ENCODE results near the gene DPY19L1.
A peak's percentile ranks its signal among the peaks of the same experiment; 100 is the strongest.

DPY19L1 gene

GRCh38 chr7:35040906-35041305 lies 3.6 kb upstream of the DPY19L1 start:
- no peak for TF ChIP-seq FOXA1 (IDR thresholded peaks at IDR 0.05)
- TF ChIP-seq ARNT (IDR thresholded peaks at IDR 0.05), result no peak
- no peak for TF ChIP-seq FOXM1 (IDR thresholded peaks at IDR 0.05; ENCODE audit: borderline replicate concordance)
- TF ChIP-seq BHLHE40 (IDR thresholded peaks at IDR 0.05; ENCODE audit: borderline replicate concordance), result no peak
- no peak for TF ChIP-seq LEF1 (IDR thresholded peaks at IDR 0.05; ENCODE audit: borderline replicate concordance)
- no peak for TF ChIP-seq HDGF (IDR thresholded peaks at IDR 0.05; ENCODE audit: borderline replicate concordance)
- no peak for TF ChIP-seq SP1 (IDR thresholded peaks at IDR 0.05)
- no peak for TF ChIP-seq SUZ12 (IDR thresholded peaks at IDR 0.05)
- TF ChIP-seq ELF4 (IDR thresholded peaks at IDR 0.05), result no peak
- TF ChIP-seq CTBP1 (IDR thresholded peaks at IDR 0.05; ENCODE audit: borderline replicate concordance), result no peak
- no peak for TF ChIP-seq L3MBTL2 (conservative IDR thresholded peaks at IDR 0.05)
- no peak for TF ChIP-seq TARDBP (IDR thresholded peaks at IDR 0.05)
- no peak for TF ChIP-seq FOXK2 (IDR thresholded peaks at IDR 0.05)
- TF ChIP-seq NFRKB (IDR thresholded peaks at IDR 0.05), result no peak
- TF ChIP-seq ZNF384 (IDR thresholded peaks at IDR 0.05), result no peak
- TF ChIP-seq, protein P1, sequence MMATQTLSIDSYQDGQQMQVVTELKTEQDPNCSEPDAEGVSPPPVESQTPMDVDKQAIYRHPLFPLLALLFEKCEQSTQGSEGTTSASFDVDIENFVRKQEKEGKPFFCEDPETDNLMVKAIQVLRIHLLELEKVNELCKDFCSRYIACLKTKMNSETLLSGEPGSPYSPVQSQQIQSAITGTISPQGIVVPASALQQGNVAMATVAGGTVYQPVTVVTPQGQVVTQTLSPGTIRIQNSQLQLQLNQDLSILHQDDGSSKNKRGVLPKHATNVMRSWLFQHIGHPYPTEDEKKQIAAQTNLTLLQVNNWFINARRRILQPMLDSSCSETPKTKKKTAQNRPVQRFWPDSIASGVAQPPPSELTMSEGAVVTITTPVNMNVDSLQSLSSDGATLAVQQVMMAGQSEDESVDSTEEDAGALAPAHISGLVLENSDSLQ (IDR thresholded peaks at IDR 0.05), result no peak
- POLR2A ChIA-PET, result no interaction called here
- DNase-seq (ENCODE audit: extremely low spot score), result no peak
- CTCF ChIA-PET, result no interaction called here

DNA sequence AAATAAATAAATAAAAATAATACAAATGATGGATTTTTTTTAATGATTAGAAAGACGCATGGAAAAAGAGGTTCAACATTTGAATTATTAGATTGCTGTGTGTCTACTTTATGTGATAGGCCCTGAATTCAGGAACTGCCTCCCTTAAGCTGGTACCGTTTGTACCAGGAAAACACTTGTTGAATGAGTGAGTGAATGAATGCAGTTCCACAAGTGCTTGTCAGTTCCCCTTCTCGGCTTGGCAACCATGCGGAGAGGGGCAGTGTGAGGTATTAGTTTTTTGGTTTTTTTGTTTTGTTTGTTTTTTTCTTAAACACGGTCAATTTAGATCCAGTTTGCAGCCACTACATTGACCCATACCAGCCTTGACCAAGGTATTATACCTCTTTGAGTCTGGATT lies 2.1 kb upstream of the DPY19L1 start:
- CTCF ChIA-PET, result no interaction called here
- DNase-seq (ENCODE audit: extremely low spot score), result no peak
- TF ChIP-seq BHLHE40 (IDR thresholded peaks at IDR 0.05; ENCODE audit: borderline replicate concordance) (no peak), SP1 (IDR thresholded peaks at IDR 0.05) (no peak), L3MBTL2 (conservative IDR thresholded peaks at IDR 0.05) (no peak), SUZ12 (IDR thresholded peaks at IDR 0.05) (no peak), FOXA1 (IDR thresholded peaks at IDR 0.05) (no peak), ARNT (IDR thresholded peaks at IDR 0.05) (no peak), ELF4 (IDR thresholded peaks at IDR 0.05) (no peak), TARDBP (IDR thresholded peaks at IDR 0.05) (no peak), NFRKB (IDR thresholded peaks at IDR 0.05) (no peak), LEF1 (IDR thresholded peaks at IDR 0.05; ENCODE audit: borderline replicate concordance) (no peak), FOXK2 (IDR thresholded peaks at IDR 0.05) (no peak), CTBP1 (IDR thresholded peaks at IDR 0.05; ENCODE audit: borderline replicate concordance) (no peak)
- TF ChIP-seq, protein P1 (IDR thresholded peaks at IDR 0.05), result no peak
- POLR2A ChIA-PET, result no interaction called here

- POLR2A ChIA-PET, result no interaction called here
- CTCF ChIA-PET, result interaction anchor here (0.6 kb wide), 1 partner anchor 724 kb away, joined by 3 read pairs; no protein-coding TSS in a partner anchor
- TF ChIP-seq L3MBTL2 (conservative IDR thresholded peaks at IDR 0.05) (no peak), ELF4 (IDR thresholded peaks at IDR 0.05) (no peak), TARDBP (IDR thresholded peaks at IDR 0.05) (no peak), SUZ12 (IDR thresholded peaks at IDR 0.05) (no peak), HDGF (IDR thresholded peaks at IDR 0.05; ENCODE audit: borderline replicate concordance) (no peak), CTBP1 (IDR thresholded peaks at IDR 0.05; ENCODE audit: borderline replicate concordance) (no peak), FOXK2 (IDR thresholded peaks at IDR 0.05) (no peak), BHLHE40 (IDR thresholded peaks at IDR 0.05; ENCODE audit: borderline replicate concordance) (no peak), LEF1 (IDR thresholded peaks at IDR 0.05; ENCODE audit: borderline replicate concordance) (no peak), ARNT (IDR thresholded peaks at IDR 0.05) (no peak)
- DNase-seq (ENCODE audit: extremely low spot score), result no peak
Observed at GRCh38 chr7:35038354-35038753, 1.1 kb upstream of the DPY19L1 start.

DNA sequence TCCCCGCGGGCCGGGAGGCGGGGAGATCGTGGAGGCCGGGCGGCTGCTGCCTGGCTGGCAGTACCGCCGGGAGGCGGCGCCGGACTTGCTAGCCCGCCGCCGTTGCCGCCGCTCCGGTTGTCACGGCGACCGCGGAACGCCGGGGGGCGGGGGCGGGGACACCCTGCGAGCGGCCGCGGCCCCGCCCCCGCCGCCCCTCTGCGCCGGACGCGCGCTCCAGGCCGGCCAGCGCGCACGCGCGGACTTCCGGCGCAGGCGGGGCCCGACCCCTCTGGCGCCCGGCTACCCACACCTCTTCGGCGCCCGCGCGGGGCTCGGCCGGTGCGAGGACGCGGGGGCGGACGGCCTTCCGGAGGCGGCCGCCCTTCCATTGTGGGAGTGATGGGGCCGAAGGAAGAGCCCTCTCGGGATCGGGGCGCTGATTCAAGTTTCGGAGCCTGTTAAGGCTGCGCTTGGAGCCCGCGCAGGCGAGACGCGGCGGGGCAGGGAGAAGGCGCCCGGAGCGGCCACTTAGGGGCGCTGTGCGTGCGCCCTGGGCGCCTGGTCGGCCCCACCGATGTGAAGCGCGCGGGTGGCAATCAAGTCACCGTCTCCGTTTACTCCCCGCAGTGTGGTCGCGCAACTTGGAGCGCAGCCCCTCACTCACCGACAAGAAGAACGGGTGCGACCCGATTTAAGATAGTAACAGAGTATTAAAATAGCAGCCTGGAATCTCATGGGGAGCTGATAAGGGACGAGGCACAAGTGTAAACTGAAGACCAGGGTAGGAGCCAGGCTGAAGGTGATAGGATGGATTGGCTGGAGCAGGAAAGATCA lies 449 bp upstream of the DPY19L1 start:
- peak; percentile 89 for DNase-seq (ENCODE audit: extremely low spot score)
- TF ChIP-seq BHLHE40 (IDR thresholded peaks at IDR 0.05; ENCODE audit: borderline replicate concordance), result no peak
- peak; percentile 52 for TF ChIP-seq L3MBTL2 (conservative IDR thresholded peaks at IDR 0.05)
- ChIA-PET CTCF (interaction anchor here (0.6 kb wide), 1 partner anchor 723 kb away, joined by 3 read pairs; no protein-coding TSS in a partner anchor), POLR2A (interaction anchor here (1.0 kb wide), 1 partner anchor 580 kb away, joined by 3 read pairs; no protein-coding TSS in a partner anchor)

DNA sequence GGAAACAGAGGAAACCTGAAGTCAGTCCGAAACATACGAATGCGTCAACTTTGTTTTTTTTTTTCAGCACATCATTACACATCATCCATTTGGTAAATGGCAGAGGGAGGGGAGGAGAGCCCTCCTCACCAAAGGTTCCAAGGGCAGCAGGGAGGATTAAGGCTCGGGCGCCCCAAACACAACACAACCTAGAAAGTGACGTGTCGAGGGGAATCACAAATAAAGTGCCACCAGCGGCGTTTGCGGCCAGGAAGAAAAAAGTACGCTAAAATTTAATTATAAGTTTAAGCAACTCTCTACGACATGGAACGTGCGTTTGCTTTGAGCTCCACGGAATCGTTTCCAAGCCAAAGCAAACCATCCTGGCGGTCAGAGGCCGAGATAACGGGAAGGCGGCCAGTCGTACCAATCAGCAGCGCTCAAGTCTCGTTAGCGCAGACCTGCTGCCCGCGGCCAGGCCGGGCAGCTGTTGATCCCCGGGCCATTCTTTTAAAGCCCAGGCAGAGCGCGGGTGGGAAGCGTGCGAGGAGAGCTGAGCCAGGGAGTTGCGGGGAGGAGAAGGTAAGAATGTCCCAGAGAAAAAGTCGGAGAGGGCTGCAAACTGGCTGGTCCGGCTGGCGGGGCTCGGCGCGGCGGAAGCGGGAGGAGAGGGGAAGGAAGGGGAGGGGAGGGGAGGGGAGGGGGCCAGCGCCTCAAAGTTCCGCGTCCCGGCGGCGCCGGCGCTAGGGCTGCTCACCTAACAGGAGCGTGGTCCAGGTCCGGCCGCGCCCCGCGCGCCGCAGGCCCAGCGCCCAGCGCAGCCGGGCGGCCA lies 719 bp downstream of the DPY19L1 start:
- ChIA-PET POLR2A (interaction anchor here (1.0 to 1.3 kb wide), 2 partner anchors 10 to 581 kb away, joined by 3 to 4 read pairs; no protein-coding TSS in a partner anchor), CTCF (interaction anchor here (0.5 kb wide), 1 partner anchor 320 kb away, joined by 3 read pairs; no protein-coding TSS in a partner anchor)
- DNase-seq (ENCODE audit: extremely low spot score), result peak; percentile 34
- no peak for TF ChIP-seq LEF1 (IDR thresholded peaks at IDR 0.05; ENCODE audit: borderline replicate concordance)
- TF ChIP-seq NFRKB (IDR thresholded peaks at IDR 0.05), result no peak
- no peak for TF ChIP-seq HDGF (IDR thresholded peaks at IDR 0.05; ENCODE audit: borderline replicate concordance)
- TF ChIP-seq FOXM1 (IDR thresholded peaks at IDR 0.05; ENCODE audit: borderline replicate concordance), result no peak
- no peak for TF ChIP-seq TARDBP (IDR thresholded peaks at IDR 0.05)
- no peak for TF ChIP-seq ELF4 (IDR thresholded peaks at IDR 0.05)
- no peak for TF ChIP-seq ZNF384 (IDR thresholded peaks at IDR 0.05)

DNA sequence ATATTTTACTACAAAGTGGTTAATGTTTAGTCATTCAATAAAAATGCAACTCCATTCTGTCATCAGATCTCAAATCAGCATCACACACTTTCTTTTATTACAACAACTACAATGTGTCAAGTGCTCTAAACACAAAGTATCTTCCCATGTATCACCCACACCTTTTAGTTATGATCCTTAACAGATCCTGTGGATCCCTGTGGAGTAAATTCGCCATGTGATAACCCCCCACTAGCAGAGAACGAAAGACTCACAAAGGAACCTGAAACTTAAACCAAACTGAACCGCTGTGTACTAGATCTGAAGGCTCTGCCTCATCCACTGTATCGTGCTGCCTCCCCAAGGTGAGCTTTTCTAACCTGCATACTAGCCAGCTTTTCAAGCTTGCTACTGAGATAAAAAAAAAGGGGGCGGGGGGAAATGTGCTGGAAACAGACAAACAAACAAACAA lies 1.7 kb downstream of the DPY19L1 start:
- POLR2A ChIA-PET, result no interaction called here
- CTCF ChIA-PET, result no interaction called here
- 0 out of 2 replicates have a peak, but pooled peaks have one; percentile 27 for TF ChIP-seq CTBP1 (IDR thresholded peaks at IDR 0.05; ENCODE audit: borderline replicate concordance)
- no peak for TF ChIP-seq FOXM1 (IDR thresholded peaks at IDR 0.05; ENCODE audit: borderline replicate concordance)
- peak; percentile 15 for DNase-seq (ENCODE audit: extremely low spot score)
